Tongue (tissue), 2 donors: ENCODE results near the gene DRD2. TPM values are rescaled to one million over a fixed set of nuclear protein-coding genes. Genes with fewer than 3 reads are reported as not detected.
A peak's percentile ranks its signal among the peaks of the same experiment; 100 is the strongest.

ENCODE experiments used
- DNase-seq: peaks from one replicate; pipeline ENCODE4 v3.0.0-alpha.2; 2015
- total RNA-seq: library from RNA; depleted of rRNA; stranded (reverse); fragments of >200 nt; gene quantifications from one replicate; pipeline ENCODE4 v1.2.3, GENCODE V29; 2014

The DRD2 gene
- total RNA-seq, 1 donor from 2014 or later = not detected

GRCh38 chr11:113484223-113484622 lies 9.0 kb upstream of the DRD2 start:
- DNase-seq = no peak

- no peak for DNase-seq
Measured at GRCh38 chr11:113481672-113482071, 6.5 kb upstream of the DRD2 start.

GRCh38 chr11:113481226-113481625 lies 6.0 kb upstream of the DRD2 start:
- DNase-seq = no peak

GRCh38 chr11:113477321-113477720 lies 2.1 kb upstream of the DRD2 start:
- peak; percentile 49 for DNase-seq

GRCh38 chr11:113476553-113476952 lies 1.4 kb upstream of the DRD2 start:
- DNase-seq = no peak

- peak; percentile 97 for DNase-seq
Measured at GRCh38 chr11:113474362-113475159, 637 bp downstream of the DRD2 start.

- DNase-seq = no peak
Measured at GRCh38 chr11:113473983-113474361, 1.2 kb downstream of the DRD2 start.

GRCh38 chr11:113472471-113472870 lies 2.7 kb downstream of the DRD2 start:
- no peak for DNase-seq

- DNase-seq = no peak
Measured at GRCh38 chr11:113470233-113470632, 5.0 kb downstream of the DRD2 start.

GRCh38 chr11:113468726-113469345 lies 6.4 kb downstream of the DRD2 start:
- no peak for DNase-seq

- no peak for DNase-seq
Measured at GRCh38 chr11:113467545-113467944, 7.7 kb downstream of the DRD2 start.

- DNase-seq = no peak
Measured at GRCh38 chr11:113465786-113466185, 9.4 kb downstream of the DRD2 start.

GRCh38 chr11:113464416-113464815 lies 10.8 kb downstream of the DRD2 start:
- DNase-seq = no peak

- DNase-seq = no peak
Measured at GRCh38 chr11:113462830-113463229, 12.4 kb downstream of the DRD2 start.

- no peak for DNase-seq
Measured at GRCh38 chr11:113461639-113462038, 13.6 kb downstream of the DRD2 start.

GRCh38 chr11:113460469-113460868 lies 14.7 kb downstream of the DRD2 start:
- no peak for DNase-seq

GRCh38 chr11:113458189-113458588 lies 17.0 kb downstream of the DRD2 start:
- DNase-seq = no peak

- no peak for DNase-seq
Measured at GRCh38 chr11:113457784-113458183, 17.4 kb downstream of the DRD2 start.

- no peak for DNase-seq
Measured at GRCh38 chr11:113454455-113454854, 20.7 kb downstream of the DRD2 start.

GRCh38 chr11:113449743-113450142 lies 25.5 kb downstream of the DRD2 start:
- no peak for DNase-seq

GRCh38 chr11:113448316-113448677 lies 26.9 kb downstream of the DRD2 start:
- peak; percentile 7 for DNase-seq

GRCh38 chr11:113447621-113448315 lies 27.4 kb downstream of the DRD2 start:
- no peak for DNase-seq

- DNase-seq = peak; percentile 58
Measured at GRCh38 chr11:113446938-113447337, 28.3 kb downstream of the DRD2 start.
